HFF-Myc (cell line): ENCODE results near the gene SERHL2.
A peak's percentile ranks its signal among the peaks of the same experiment; 100 is the strongest.

Experiments used
- DNase-seq: peaks from one replicate; pipeline ENCODE4 v3.0.0-alpha.2; 2011; ENCODE audit warnings: low read depth; ENCODE audit errors: extremely low read depth
- H3K4me3 ChIP-seq: replicated peaks from 2 replicates; pipeline ENCODE4 v1.5.1; 2011; ENCODE audit warnings: low read depth, mild to moderate bottlenecking, control low read depth, low read length
- TF ChIP-seq, protein P1 (sequence below): IDR thresholded peaks from 2 replicates; pipeline ENCODE4 v1.5.1; 2012; ENCODE audit warnings: mild to moderate bottlenecking, low read depth, low read length, control low read depth; ENCODE audit errors: missing control alignments

The SERHL2 gene

DNA sequence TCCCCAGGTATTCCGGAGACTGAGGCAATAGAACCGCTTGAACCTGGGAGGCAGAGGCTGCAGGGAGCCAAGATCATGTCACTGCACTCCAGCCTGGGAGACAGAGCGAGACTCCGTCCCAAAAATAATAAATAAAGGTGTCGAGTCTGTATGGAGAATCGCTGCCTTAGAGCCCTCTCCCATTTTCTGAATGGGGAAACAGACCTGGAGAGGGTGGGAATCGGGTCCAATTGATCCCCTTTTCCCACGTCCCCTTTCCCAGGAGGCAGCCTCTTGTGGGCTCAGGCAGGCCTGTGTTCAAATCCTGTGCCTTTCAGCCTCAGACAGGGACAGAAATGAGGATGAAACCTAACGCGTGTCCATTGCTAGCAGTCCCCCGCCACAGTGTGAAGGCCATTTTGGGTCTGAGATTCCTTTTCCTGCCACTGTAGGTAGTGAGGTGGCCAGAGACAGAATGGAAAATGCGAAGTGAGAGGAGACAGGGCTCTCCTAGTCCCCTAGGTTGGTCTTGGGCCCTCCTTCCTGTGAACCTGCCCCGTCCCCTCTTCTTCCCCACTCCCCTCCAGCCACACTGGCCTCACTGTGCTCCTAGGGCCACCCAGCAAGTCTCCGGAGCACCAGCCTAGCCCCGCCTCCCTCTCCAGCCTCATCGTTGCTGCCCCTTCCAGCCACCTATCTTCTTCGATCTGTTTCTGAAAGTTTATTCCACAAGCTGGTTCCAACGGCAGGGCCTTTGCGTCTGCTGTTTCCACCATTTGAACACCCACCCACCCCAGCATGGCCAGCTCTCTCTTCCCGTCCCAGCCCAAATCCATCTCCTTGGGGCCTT lies 63.6 kb downstream of the SERHL2 start:
- DNase-seq: no peak
- TF ChIP-seq, protein P1, sequence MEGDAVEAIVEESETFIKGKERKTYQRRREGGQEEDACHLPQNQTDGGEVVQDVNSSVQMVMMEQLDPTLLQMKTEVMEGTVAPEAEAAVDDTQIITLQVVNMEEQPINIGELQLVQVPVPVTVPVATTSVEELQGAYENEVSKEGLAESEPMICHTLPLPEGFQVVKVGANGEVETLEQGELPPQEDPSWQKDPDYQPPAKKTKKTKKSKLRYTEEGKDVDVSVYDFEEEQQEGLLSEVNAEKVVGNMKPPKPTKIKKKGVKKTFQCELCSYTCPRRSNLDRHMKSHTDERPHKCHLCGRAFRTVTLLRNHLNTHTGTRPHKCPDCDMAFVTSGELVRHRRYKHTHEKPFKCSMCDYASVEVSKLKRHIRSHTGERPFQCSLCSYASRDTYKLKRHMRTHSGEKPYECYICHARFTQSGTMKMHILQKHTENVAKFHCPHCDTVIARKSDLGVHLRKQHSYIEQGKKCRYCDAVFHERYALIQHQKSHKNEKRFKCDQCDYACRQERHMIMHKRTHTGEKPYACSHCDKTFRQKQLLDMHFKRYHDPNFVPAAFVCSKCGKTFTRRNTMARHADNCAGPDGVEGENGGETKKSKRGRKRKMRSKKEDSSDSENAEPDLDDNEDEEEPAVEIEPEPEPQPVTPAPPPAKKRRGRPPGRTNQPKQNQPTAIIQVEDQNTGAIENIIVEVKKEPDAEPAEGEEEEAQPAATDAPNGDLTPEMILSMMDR: no peak

DNA sequence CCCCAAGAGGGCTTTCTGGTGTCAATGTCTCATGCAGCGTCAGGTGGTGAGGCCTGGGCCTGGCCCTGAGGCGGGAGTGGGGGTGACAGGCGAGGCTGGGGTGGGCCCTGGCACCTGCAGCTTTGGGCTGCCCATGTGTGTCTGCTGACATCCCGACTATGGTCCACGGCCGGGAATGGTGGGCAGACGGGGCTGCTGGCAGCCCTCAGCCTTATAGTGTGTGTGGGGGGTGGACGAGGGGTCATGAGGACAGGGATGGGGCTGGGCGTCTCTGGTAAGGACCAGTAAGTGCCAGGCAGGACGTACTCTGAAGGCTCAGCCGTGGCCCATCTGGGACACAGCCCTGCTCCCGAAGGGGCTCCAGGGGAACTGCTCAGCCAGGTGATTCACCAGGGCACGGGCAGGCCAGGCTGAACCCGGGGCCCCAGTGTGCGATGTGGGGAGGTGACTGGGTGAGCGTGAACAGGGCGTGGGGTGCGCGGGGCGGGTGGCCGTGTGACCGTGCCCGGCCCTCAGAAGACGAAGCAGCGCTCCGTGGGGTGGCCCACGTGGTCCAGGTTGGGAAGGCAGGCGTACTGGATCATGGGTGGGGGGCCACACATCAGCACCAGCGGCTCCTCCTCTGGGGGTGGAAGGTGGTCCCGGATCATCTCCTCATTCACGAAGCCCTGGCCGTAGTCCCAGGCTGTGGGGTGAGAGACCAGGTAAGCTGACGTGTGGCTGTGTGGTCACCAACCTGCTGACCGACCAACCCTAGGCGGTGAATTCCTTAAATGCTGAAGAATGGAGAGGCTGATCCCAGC lies 65.7 kb downstream of the SERHL2 start:
- TF ChIP-seq, protein P1: no peak
- DNase-seq: no peak
- no peak overlapping the region for H3K4me3 ChIP-seq

More for the DNA sequence above, 63.6 kb downstream of the SERHL2 start:
- H3K4me3 ChIP-seq: no peak overlapping the region

DNA sequence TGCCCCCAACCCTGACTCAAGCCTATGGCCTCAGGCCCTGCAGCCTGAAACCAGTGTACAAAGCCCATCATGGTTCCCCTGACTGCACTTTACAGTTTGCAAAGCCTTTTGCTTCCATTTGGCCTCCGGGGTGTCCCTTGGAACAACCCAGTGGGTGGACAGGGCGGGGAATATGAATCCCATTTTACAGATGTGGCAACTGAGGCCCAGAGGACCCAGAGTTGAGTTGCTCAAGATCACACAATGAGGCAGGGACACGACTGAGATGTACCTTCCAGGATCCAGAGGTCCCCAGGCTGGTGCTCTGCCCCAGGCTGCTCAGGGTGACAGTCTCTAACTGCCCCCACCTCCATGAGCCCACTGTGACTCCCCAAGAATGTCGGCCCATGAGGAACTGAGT lies 66.3 kb downstream of the SERHL2 start:
- TF ChIP-seq, protein P1: no peak
- no peak overlapping the region for H3K4me3 ChIP-seq
- DNase-seq: no peak

DNA sequence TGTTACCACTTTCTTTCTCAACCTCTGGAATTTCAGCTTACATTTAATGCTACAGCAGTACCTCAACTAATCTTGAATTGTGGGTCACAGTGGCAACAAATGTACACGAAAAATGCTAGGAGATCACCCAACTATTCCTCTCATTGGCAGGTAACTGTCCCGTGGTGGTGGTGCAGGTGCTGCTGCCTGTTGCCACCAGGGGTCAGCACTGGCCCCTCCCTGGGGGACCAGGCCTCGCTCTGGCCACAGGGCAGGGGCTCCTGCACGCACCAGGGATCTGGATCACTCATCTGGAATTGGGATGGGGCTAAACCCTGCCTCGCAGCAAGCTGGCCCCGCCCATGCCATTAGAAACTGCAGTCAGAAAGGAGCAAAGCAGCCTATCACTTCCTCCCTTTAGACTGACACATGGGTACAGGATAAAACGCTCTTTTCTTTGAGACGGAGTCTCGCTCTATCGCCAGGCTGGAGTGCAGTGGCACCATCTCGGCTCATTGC lies 67.8 kb downstream of the SERHL2 start:
- no peak overlapping the region for H3K4me3 ChIP-seq
- TF ChIP-seq, protein P1: peak; percentile 95
- DNase-seq: peak; percentile 61

DNA sequence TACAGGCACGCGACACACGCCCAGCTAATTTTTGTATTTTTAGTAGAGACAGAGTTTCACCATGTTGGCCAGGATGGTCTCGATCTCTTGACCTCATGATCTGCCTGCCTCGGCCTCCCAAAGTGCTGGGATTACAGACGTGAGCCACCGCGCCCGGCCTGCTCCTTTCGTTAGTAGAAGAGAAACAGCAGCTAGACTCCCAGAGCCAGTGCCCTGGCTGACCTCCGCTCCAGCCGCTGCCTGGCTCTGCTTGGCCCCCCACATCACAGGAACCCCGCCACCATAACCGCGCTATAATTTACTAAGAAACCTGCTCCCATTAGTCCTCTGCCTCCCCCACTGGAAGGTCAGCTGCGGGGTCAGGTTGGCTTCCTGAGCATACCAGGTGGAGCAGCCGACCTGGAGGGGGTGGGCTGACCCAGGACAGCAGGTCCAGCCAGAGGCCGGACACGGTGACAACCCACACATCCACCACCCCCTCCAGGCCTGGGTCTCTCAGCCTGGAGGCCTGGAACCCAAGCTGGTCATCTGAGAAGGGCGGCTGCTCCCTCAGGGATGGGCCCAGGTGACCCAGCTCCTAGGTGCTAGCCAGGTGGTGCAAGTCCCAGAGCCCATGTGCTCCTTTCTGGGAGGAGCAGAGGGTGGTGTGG lies 68.4 kb downstream of the SERHL2 start:
- H3K4me3 ChIP-seq: no peak overlapping the region
- TF ChIP-seq, protein P1: no peak
- no peak for DNase-seq

DNA sequence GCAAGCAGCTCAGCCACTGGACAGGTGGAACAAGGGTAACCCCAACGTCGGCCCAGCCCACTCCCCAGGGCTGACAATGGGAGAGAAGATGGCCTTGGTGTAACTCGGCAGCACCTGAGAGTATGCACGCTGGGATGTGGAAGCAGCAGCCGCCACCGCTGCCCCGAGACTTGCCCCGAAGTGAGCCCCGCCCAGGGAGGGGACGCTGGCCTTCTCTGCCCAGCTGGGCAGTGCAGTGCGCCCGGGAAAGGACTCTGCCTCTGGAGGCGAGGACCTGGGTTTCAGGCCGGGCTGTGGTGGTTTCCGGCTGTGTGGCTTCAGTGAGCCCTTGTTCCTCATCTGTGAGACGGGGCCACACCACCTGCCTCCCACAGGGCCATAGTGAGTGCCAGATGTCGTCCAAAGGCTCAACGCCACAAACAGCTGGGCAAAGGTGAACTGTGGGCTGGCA lies 69.6 kb downstream of the SERHL2 start:
- no peak overlapping the region for H3K4me3 ChIP-seq
- no peak for DNase-seq
- TF ChIP-seq, protein P1: no peak
